OCI-LY7 (cell line): Measurements from ENCODE around the gene FLNC. TPM values are rescaled to one million over a fixed set of nuclear protein-coding genes. Genes with fewer than 3 reads are reported as not detected.

Source experiments
- BruUV-seq: library from RNA; stranded (reverse); fragments of 400-500 nt; replicated peaks from 2 replicates; lab custom pipeline; 2021; lab: Mats Ljungman, UMichigan
- CTCF ChIA-PET: fragments of 300-600 bp; sonication (Branson Sonifier 250); formaldehyde crosslinking; loops from one replicate; lab custom pipeline; 2022; ENCODE audit warnings: antibody characterized with exemption; ENCODE audit not compliant: unreplicated experiment; lab: Charles Lee
- POLR2A ChIA-PET: fragments of 300-600 bp; sonication (Branson Sonifier 250); formaldehyde crosslinking; loops from one replicate; lab custom pipeline; 2022; ENCODE audit warnings: antibody characterized with exemption; lab: Charles Lee
- DNase-seq: peaks from one replicate; pipeline ENCODE4 v3.0.0-alpha.2; 2015; ENCODE audit warnings: low spot score
- H2AFZ ChIP-seq: fragments of 200-600 bp; sonication (generic), shearing (Covaris generic); 2 replicates; pipeline ENCODE4 v1.6.1; 2014; ENCODE audit warnings: mild to moderate bottlenecking, antibody characterized with exemption, low read length, moderate library complexity
- H3K27ac ChIP-seq: fragments of 200-600 bp; sonication (generic); 2 replicates; pipeline ENCODE4 v1.5.1; 2014; ENCODE audit warnings: mixed run types, low read depth, mild to moderate bottlenecking, moderate library complexity, low read length, inconsistent platforms; ENCODE audit not compliant: poor library complexity, severe bottlenecking
- H3K36me3 ChIP-seq: fragments of 200-600 bp; sonication (generic); 2 replicates; pipeline ENCODE4 v1.6.1; 2014; ENCODE audit warnings: mild to moderate bottlenecking, antibody characterized with exemption, low read length, moderate library complexity, mixed read lengths; ENCODE audit not compliant: insufficient read depth
- H3K4me1 ChIP-seq: fragments of 200-600 bp; sonication (generic); 2 replicates; pipeline ENCODE4 v1.5.1; 2014; ENCODE audit warnings: mild to moderate bottlenecking, low read length; ENCODE audit not compliant: insufficient read depth, poor library complexity, severe bottlenecking
- H3K4me2 ChIP-seq: fragments of 200-600 bp; sonication (generic); 2 replicates; pipeline ENCODE4 v1.6.1; 2014; ENCODE audit warnings: mild to moderate bottlenecking, low read length
- H3K4me3 ChIP-seq: fragments of 200-600 bp; sonication (generic); 2 replicates; pipeline ENCODE4 v1.5.1; 2014; ENCODE audit warnings: mild to moderate bottlenecking, low read depth, low read length; ENCODE audit not compliant: poor library complexity, severe bottlenecking
- H3K79me2 ChIP-seq: fragments of 200-600 bp; sonication (generic); 2 replicates; pipeline ENCODE4 v1.6.1; 2016; ENCODE audit warnings: low read depth, mild to moderate bottlenecking, low read length, moderate library complexity, mixed read lengths; ENCODE audit not compliant: insufficient read depth
- H3K9me2 ChIP-seq: fragments of 200-600 bp; sonication (generic); 2 replicates; pipeline ENCODE4 v1.6.1; 2016; ENCODE audit warnings: mild to moderate bottlenecking, low read length, mixed read lengths; ENCODE audit not compliant: insufficient read depth
- H3K9me3 ChIP-seq: fragments of 200-600 bp; sonication (generic); 2 replicates; pipeline ENCODE4 v1.6.1; 2014; ENCODE audit warnings: mild to moderate bottlenecking, mixed run types, low read length, mixed read lengths
- H4K20me1 ChIP-seq: fragments of 200-600 bp; sonication (generic); 2 replicates; pipeline ENCODE4 v1.6.1; 2014; ENCODE audit warnings: mild to moderate bottlenecking, antibody characterized with exemption, low read length, moderate library complexity, mixed read lengths; ENCODE audit not compliant: insufficient read depth
- EZH2phosphoT487 ChIP-seq: fragments of 200-600 bp; sonication (generic); IDR thresholded peaks from 2 replicates; pipeline ENCODE4 v1.6.1; 2018; ENCODE audit warnings: low read depth, borderline replicate concordance, mild to moderate bottlenecking, mixed run types, antibody characterized with exemption, low read length, moderate library complexity, mixed read lengths
- intact Hi-C: fragments of 100-400 bp; cut with micrococcal nuclease; formaldehyde crosslinking; loops from one replicate; pipeline ENCODE4 v1.10.0; 2022; ENCODE audit not compliant: unreplicated experiment
- total RNA-seq, 2 experiments: library from RNA; depleted of rRNA in 1 of 2; stranded (reverse); fragments of >200 nt in 1 of 2; shearing (Covaris generic) in 1 of 2; gene quantifications; 2 replicates each; pipeline ENCODE4 v1.2.3, GENCODE V29; 2014 to 2022
- TF ChIP-seq, protein P1 (sequence below): fragments of 200-600 bp; sonication (generic); conservative IDR thresholded peaks from 2 replicates; pipeline ENCODE4 v1.5.1; 2014; ENCODE audit warnings: mild to moderate bottlenecking, antibody characterized with exemption, low read length, moderate library complexity, mixed read lengths

FLNC gene
- total RNA-seq, 2 experiments from 2014 or later = 0.03 to 0.06 TPM

DNA sequence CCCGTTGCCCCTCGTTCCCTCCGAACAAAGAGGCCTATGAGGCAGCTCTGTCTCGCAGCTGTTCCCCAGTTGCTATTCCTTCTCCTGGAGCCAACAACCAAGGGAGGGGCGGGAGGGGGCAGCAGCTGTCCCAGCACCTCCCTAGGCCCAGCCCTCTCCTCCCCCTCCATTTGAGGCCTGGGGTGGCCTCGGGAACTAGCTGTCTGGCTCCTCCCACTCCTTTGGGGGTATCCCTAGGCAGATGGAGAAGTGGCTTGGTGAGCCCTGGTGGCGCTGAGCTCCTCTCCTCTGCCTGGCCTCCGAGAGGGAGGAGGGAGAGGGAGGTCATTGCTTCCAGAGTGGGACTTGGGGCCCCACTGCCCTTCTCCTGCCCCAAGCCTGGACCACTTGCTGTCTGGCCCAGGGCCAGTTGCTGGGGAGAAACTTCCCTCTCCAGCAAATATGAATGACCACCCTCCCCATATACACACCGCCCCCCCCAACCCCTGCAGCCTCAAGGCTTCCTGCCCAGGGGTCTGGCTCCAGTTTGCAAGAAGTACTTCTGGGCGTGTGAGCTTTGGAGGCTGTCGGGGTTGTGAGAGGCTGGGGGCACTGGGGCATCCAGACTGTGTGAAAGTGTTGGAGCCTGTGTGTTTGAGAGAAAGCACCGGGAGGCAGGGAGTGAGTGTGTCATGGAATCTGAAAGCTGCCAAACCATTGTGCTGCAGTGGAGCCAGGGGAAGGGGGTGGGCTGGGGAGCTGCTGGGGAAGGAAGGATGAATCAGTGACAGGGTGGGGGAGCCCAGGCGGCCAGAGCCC lies 3.1 kb downstream of the FLNC start:
- CTCF ChIA-PET = no interaction called here
- no TSS peak for BruUV-seq
- POLR2A ChIA-PET = interaction anchor here (0.6 to 1.2 kb wide), 3 partner anchors 173 to 248 kb away, joined by 3 to 8 read pairs (median 3); no protein-coding TSS in a partner anchor
- H3K4me2 ChIP-seq = no peak overlapping the region
- DNase-seq = no peak
- H3K27ac ChIP-seq = no peak overlapping the region
- no peaks in the 10 kb centered on the region for H3K9me3 ChIP-seq
- H3K4me1 ChIP-seq = peaks cover 14% of the 10 kb centered on the region
- intact Hi-C loops = no loop called here
- H3K36me3 ChIP-seq = no peaks in the 10 kb centered on the region
- no peak for TF ChIP-seq EZH2phosphoT487
- TF ChIP-seq, protein P1, sequence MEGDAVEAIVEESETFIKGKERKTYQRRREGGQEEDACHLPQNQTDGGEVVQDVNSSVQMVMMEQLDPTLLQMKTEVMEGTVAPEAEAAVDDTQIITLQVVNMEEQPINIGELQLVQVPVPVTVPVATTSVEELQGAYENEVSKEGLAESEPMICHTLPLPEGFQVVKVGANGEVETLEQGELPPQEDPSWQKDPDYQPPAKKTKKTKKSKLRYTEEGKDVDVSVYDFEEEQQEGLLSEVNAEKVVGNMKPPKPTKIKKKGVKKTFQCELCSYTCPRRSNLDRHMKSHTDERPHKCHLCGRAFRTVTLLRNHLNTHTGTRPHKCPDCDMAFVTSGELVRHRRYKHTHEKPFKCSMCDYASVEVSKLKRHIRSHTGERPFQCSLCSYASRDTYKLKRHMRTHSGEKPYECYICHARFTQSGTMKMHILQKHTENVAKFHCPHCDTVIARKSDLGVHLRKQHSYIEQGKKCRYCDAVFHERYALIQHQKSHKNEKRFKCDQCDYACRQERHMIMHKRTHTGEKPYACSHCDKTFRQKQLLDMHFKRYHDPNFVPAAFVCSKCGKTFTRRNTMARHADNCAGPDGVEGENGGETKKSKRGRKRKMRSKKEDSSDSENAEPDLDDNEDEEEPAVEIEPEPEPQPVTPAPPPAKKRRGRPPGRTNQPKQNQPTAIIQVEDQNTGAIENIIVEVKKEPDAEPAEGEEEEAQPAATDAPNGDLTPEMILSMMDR = no peak
- no peaks in the 10 kb centered on the region for H3K79me2 ChIP-seq
- no peaks in the 10 kb centered on the region for H3K9me2 ChIP-seq
- no peak overlapping the region for H2AFZ ChIP-seq
- no peaks in the 10 kb centered on the region for H4K20me1 ChIP-seq
- H3K4me3 ChIP-seq = no peak overlapping the region

DNA sequence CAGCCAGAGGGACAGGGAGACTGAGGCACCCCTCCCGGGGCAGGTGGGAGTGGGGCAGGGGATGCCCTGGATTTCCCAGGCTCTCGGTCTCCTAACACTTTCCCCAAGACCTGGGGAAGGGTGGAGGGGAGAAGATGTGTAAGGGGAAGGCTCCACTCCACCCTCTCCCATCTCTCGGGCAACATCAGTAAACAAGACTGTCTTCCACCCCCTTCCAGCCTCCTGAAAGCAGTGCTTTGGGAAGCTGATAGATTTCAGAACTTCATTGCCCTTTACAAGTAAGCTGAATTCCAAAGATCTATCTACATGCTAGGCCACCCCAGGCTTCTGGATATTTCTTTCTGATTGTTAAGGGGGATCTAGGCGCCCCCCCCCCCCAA lies 3.7 kb downstream of the FLNC start:
- TF ChIP-seq, protein P1 = no peak
- TF ChIP-seq EZH2phosphoT487 = no peak
- CTCF ChIA-PET = no interaction called here
- no peaks in the 10 kb centered on the region for H3K9me3 ChIP-seq
- no peaks in the 10 kb centered on the region for H3K79me2 ChIP-seq
- H4K20me1 ChIP-seq = no peaks in the 10 kb centered on the region
- H3K36me3 ChIP-seq = no peaks in the 10 kb centered on the region
- H3K4me3 ChIP-seq = no peak overlapping the region
- no TSS peak for BruUV-seq
- H3K9me2 ChIP-seq = no peaks in the 10 kb centered on the region
- H2AFZ ChIP-seq = no peak overlapping the region
- intact Hi-C loops = no loop called here
- H3K4me1 ChIP-seq = peaks cover 14% of the 10 kb centered on the region
- DNase-seq = no peak
- no peak overlapping the region for H3K27ac ChIP-seq
- POLR2A ChIA-PET = interaction anchor here (0.9 to 1.0 kb wide), 2 partner anchors 16 to 173 kb away, joined by 3 to 5 read pairs; no protein-coding TSS in a partner anchor
- no peak overlapping the region for H3K4me2 ChIP-seq

DNA sequence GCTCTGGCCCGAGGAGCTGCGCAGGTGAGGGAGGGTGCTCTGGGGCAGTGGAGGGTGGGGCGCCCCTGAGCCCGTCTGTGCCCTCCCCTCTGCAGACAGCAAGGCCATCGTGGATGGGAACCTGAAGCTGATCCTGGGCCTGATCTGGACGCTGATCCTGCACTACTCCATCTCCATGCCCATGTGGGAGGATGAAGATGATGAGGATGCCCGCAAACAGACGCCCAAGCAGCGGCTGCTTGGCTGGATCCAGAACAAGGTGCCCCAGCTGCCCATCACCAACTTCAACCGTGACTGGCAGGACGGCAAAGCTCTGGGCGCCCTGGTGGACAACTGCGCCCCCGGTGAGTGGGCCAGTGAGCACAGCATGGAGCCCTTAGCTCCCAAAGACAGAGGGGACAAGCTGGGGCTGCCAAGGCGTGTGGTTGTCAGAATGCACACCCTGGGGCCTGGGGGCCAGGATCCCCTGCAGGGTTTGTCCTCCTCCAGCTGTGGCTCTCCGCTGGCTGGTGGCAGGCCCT lies 5.1 kb downstream of the FLNC start:
- Histone ChIP-seq H3K27ac (no peak overlapping the region), H3K9me3 (no peaks in the 10 kb centered on the region), H2AFZ (no peak overlapping the region), H3K9me2 (no peaks in the 10 kb centered on the region), H3K4me3 (no peak overlapping the region), H4K20me1 (no peaks in the 10 kb centered on the region), H3K36me3 (no peaks in the 10 kb centered on the region), H3K79me2 (no peaks in the 10 kb centered on the region), H3K4me1 (peaks cover 14% of the 10 kb centered on the region), H3K4me2 (no peak overlapping the region)
- intact Hi-C loops = no loop called here
- no TSS peak for BruUV-seq
- TF ChIP-seq, protein P1 = no peak
- no peak for TF ChIP-seq EZH2phosphoT487
- CTCF ChIA-PET = no interaction called here
- no peak for DNase-seq
- POLR2A ChIA-PET = interaction anchor here (1.0 kb wide), 1 partner anchor 17 kb away, joined by 5 read pairs; no protein-coding TSS in a partner anchor
